T1000 (cell line): ENCODE data around the gene SREK1IP1.

ENCODE experiments used
- DNase-seq: peaks from one replicate; lab custom pipeline; 2025; ENCODE audit warnings: mixed read lengths; lab: John Stamatoyannopoulos, UW

Gene SREK1IP1

DNA sequence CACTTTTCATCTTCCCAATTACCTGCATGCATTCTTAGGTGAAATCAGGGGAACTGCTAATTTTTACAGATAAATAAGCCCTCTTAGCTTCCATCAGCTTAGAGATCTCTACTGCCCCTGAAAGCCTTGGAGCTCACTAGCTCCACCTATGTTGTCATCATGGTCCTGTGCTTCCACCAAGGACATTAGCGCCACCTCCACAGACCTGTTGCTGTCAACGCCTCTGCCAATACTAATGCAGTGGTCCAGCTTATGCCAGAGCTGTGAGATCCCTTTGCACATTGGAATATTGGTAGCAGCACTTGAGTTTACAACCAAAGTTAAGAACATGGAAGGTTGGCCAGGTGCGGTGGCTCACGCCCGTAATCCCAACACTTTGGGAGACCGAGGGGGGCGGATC, 85.9 kb downstream of the SREK1IP1 start:
- no peak for DNase-seq

GRCh38 chr5:64680289-64680688, 88.2 kb downstream of the SREK1IP1 start:
- no peak for DNase-seq

GRCh38 chr5:64678374-64678773, 90.1 kb downstream of the SREK1IP1 start:
- DNase-seq, result no peak

GRCh38 chr5:64671678-64672077, 96.8 kb downstream of the SREK1IP1 start:
- no peak for DNase-seq

- DNase-seq, result no peak
Observed at GRCh38 chr5:64670277-64670676, 98.2 kb downstream of the SREK1IP1 start.
